HFFc6 (cell line): ENCODE measurements around the gene DNM1. TPM values are rescaled to one million over a fixed set of nuclear protein-coding genes. Genes with fewer than 3 reads are reported as not detected.

Source experiments
- DNase-seq: peaks from one replicate; pipeline ENCODE4 v3.0.0-alpha.2; 2018
- H3K27ac Mint-ChIP-seq: 2 replicates; pipeline ENCODE4 v1.8.0; 2020; ENCODE audit warnings: mild to moderate bottlenecking, mixed read lengths
- H3K27me3 Mint-ChIP-seq: 2 replicates; pipeline ENCODE4 v1.8.0; 2021; ENCODE audit warnings: mild to moderate bottlenecking, moderate library complexity, mixed read lengths; ENCODE audit not compliant: insufficient read depth
- H3K36me3 Mint-ChIP-seq: 2 replicates; pipeline ENCODE4 v1.8.0; 2021; ENCODE audit warnings: low read depth, mixed read lengths
- H3K4me1 Mint-ChIP-seq: 2 replicates; pipeline ENCODE4 v1.8.0; 2020; ENCODE audit warnings: low read depth, mixed read lengths
- H3K4me3 Mint-ChIP-seq: 2 replicates; pipeline ENCODE4 v1.8.0; 2020; ENCODE audit warnings: mild to moderate bottlenecking, moderate library complexity, mixed read lengths
- H3K9me3 Mint-ChIP-seq: 2 replicates; pipeline ENCODE4 v1.8.0; 2020; ENCODE audit warnings: mild to moderate bottlenecking, mixed read lengths
- CTCF ChIP-seq: fragments of 200-600 bp; sonication (generic); IDR thresholded peaks from 2 replicates; pipeline ENCODE4 v1.5.0; 2021; ENCODE audit warnings: antibody characterized with exemption, mild to moderate bottlenecking
- total RNA-seq, 6 experiments: library from RNA; stranded (reverse); fragmentation: NEBNext Ultra II Directional; extraction: Animal tissue kit (Norgen Biotek cat#: 25700); gene quantifications; 2 replicates in 1 of 6; 3 replicates in 5 of 6; pipeline ENCODE4 v1.2.3, GENCODE V29; 2021

The DNM1 gene
- total RNA-seq, 6 experiments from 2014 or later, result 17.4 to 38.2 (median 32.7) TPM

DNA sequence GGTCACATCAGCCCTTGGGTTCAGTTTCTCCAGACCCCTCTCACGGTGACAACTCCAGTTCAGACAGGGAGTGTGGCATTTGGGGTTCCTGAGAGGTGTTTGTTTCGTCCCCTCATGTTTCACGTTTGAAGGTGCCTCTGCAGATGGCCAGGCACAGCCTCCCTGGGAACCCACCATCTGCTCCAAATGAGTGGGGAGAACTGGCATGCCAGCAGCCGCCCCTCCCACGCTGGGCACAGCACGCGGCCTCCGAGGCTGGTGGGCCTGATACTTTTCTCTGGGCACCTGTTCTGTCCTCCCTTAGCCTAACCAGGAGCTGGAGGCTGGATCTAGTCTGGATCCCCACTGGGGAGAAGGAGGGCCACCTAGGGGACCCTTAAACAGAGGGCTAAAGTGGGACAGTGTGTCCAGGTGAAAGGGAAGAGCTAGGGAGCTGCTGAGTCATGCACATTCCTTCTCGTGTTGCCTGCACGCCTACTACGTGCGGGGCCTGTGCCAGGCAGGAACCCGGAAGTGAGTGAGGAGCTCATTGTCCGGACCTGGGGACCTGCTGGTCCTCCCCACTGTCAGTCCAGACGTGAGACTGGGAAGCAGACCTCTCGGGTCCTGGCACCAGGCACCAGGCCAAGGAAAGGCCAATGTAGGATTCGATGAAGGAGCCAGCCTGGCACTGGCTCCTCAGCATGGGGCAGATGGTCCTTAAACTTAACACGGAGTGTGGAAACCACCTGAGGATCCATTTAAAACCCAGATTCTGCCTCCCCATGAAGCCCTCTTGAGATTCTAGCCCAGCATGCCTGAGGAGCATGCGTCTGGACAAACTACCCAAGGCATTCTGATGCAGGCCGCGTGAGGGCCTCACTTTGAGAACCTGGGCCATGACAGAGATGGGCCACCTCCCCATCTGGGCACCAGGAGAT lies 11.7 kb downstream of the DNM1 start:
- Mint-ChIP-seq H3K27me3 (peaks cover 2% of the 10 kb centered on the region; the same call in 1 of the 2 replicates), H3K4me3 (no peak overlapping the region), H3K27ac (peak overlapping the region; percentile 94), H3K36me3 (peaks cover 10% of the 10 kb centered on the region; the same call in 1 of the 2 replicates), H3K9me3 (no peaks in the 10 kb centered on the region), H3K4me1 (peaks cover 45% of the 10 kb centered on the region)
- TF ChIP-seq CTCF, result no peak
- DNase-seq, result no peak

DNA sequence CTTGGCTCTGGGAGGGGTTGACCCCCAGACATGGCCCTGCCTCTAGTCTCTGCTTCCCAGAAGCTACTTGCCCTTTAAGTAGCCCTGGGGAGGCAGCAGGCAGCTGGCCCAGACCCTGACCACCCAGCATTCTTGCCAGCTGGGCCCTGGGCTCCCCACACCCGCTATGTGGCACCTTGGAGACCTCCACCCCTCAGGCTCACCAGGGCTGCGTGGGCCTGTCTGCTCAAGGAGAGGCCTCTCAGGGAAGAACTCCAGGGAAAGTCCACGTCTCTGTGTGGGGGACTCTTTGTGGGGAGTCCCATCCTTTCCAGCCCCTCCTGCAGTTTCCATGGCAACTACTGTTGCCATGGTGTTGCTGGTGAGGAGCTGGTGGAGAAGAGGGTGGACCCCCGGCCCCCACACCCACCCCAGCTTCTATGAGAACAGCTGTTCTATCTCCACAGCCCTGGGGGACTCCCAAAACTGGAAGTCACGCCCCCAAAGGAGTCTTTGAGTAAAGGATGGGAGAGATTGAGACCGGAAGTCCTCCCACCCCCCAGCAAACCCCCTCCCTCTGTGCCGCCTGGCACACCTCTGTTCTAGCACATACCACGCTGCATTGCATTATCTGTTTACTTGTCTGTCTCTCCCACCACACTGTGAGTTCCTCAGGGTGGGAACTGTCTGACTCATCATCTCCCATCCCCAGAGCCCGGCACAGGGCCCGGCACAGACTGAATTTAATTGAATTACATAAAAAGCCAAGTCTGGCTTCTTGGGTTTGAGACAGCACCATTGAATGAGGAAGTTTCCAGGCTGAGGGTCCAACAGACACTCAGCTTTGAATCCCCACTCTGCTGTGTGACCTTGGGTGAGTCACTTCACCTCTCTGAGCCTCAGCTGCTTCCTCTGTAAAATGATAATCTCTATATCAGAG lies 12.6 kb downstream of the DNM1 start:
- peak overlapping the region; percentile 22; the same call in 1 of the 2 replicates for H3K4me3 Mint-ChIP-seq
- peak; percentile 64 for DNase-seq
- H3K36me3 Mint-ChIP-seq, result peaks cover 10% of the 10 kb centered on the region; the same call in 1 of the 2 replicates
- H3K27ac Mint-ChIP-seq, result peak overlapping the region; percentile 94
- peaks cover 2% of the 10 kb centered on the region; the same call in 1 of the 2 replicates for H3K27me3 Mint-ChIP-seq
- H3K9me3 Mint-ChIP-seq, result no peaks in the 10 kb centered on the region
- TF ChIP-seq CTCF, result no peak
- peaks cover 43% of the 10 kb centered on the region for H3K4me1 Mint-ChIP-seq

DNA sequence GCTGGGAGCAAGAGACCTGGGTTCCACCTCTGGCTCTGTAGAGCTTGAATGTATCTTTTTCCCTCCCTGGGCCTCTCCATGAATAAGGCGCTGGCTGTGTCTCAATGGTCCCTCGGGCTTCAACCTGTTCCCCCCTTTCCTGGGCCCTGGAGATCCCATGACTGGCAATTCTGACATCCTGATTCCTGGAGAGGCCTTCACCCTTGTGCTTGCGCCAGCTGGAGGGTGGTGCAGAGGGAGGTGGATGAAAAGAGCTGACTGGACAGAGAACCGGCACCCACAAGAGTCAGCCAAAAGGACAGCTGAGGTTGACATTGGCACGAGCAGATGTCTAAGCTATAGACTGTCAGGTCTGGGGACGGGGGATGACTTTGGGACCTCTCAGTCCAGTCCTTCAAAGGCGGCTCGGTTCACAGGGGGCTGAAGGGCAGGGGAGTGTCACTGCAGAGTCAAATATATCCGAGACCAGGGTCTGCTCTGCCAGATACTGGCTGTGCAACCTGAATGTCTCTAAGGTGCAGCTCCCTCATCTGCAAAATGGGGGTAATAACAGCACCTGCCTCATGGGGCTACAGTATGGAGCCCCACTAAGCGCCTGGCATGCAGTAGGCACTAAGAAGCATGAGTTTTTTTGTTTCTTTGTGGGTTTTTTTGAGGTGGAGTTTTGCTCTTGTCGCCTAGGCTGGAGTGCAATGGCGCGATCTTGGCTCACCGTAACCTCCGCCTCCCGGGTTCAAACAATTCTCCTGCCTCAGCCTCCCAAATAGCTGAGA lies 13.8 kb downstream of the DNM1 start:
- no peak for DNase-seq
- Mint-ChIP-seq H3K36me3 (peaks cover 10% of the 10 kb centered on the region; the same call in 1 of the 2 replicates), H3K4me3 (peak overlapping the region; percentile 14; the same call in 1 of the 2 replicates), H3K4me1 (peaks cover 31% of the 10 kb centered on the region), H3K27me3 (peaks cover 2% of the 10 kb centered on the region; the same call in 1 of the 2 replicates), H3K9me3 (no peaks in the 10 kb centered on the region), H3K27ac (peak overlapping the region; percentile 94)
- TF ChIP-seq CTCF, result no peak

DNA sequence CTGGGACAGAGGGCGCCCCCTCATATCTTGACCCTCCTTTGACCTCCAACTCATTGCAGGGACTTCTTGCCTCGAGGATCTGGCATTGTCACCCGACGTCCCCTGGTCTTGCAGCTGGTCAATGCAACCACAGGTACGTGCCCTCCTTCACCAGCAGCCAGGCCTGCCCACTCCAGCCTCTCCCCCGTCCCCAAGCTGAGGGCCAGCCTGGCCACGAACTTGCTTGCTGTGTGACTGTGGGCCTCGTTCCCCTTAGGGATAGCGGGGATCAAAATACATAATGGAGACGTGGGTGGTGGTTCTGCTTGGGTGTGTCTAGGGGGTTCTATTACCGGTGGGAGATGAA lies 15.0 kb downstream of the DNM1 start:
- no peaks in the 10 kb centered on the region for H3K9me3 Mint-ChIP-seq
- H3K36me3 Mint-ChIP-seq, result peaks cover 10% of the 10 kb centered on the region; the same call in 1 of the 2 replicates
- TF ChIP-seq CTCF, result no peak
- no peak overlapping the region for H3K27ac Mint-ChIP-seq
- H3K4me3 Mint-ChIP-seq, result no peak overlapping the region
- DNase-seq, result no peak
- H3K27me3 Mint-ChIP-seq, result peaks cover 2% of the 10 kb centered on the region; the same call in 1 of the 2 replicates
- peaks cover 26% of the 10 kb centered on the region for H3K4me1 Mint-ChIP-seq
